NCI-H146 treated with DMSO at 0.1 percent for 48 hours (cell line): ENCODE data around the gene RBFOX1.
"Not testable (repeated sequence)": the region's sequence is repeated elsewhere in the genome, so short reads cannot be mapped to it uniquely, and the experiment has no call there.

Experiments used
- DNase-seq: peaks from one replicate; lab custom pipeline; 2025; ENCODE audit not compliant: unreplicated experiment; lab: John Stamatoyannopoulos, UW

Gene RBFOX1

GRCh38 chr16:7456211-7456610 lies 123.6 kb downstream of the RBFOX1 start:
- peak; percentile 33 for DNase-seq

- DNase-seq = no peak
Measured at GRCh38 chr16:7458144-7458543, 125.5 kb downstream of the RBFOX1 start.

GRCh38 chr16:7470344-7470743 lies 137.7 kb downstream of the RBFOX1 start:
- no peak for DNase-seq

- no peak for DNase-seq
Measured at GRCh38 chr16:7471268-7471667, 138.6 kb downstream of the RBFOX1 start.

GRCh38 chr16:7482032-7482431 lies 149.4 kb downstream of the RBFOX1 start:
- no peak for DNase-seq

- DNase-seq = no peak
Measured at GRCh38 chr16:7482596-7483290, 150.1 kb downstream of the RBFOX1 start.

- no peak for DNase-seq
Measured at GRCh38 chr16:7487574-7488323, 155.1 kb downstream of the RBFOX1 start.

- no peak for DNase-seq
Measured at GRCh38 chr16:7492122-7492521, 159.5 kb downstream of the RBFOX1 start.

GRCh38 chr16:7493133-7493532 lies 160.5 kb downstream of the RBFOX1 start:
- no peak for DNase-seq

- DNase-seq = no peak
Measured at GRCh38 chr16:7497691-7498090, 165.0 kb downstream of the RBFOX1 start.

GRCh38 chr16:7501868-7502267 lies 169.2 kb downstream of the RBFOX1 start:
- no peak for DNase-seq

- not testable (repeated sequence) for DNase-seq
Measured at GRCh38 chr16:7502591-7503157, 170.0 kb downstream of the RBFOX1 start.

GRCh38 chr16:7503666-7504065 lies 171.0 kb downstream of the RBFOX1 start:
- DNase-seq = no peak

GRCh38 chr16:7504844-7505243 lies 172.2 kb downstream of the RBFOX1 start:
- DNase-seq = no peak

- no peak for DNase-seq
Measured at GRCh38 chr16:7505495-7505894, 172.8 kb downstream of the RBFOX1 start.

GRCh38 chr16:7506363-7506762 lies 173.7 kb downstream of the RBFOX1 start:
- DNase-seq = no peak

- DNase-seq = no peak
Measured at GRCh38 chr16:7508656-7509055, 176.0 kb downstream of the RBFOX1 start.

GRCh38 chr16:7509963-7510601 lies 177.4 kb downstream of the RBFOX1 start:
- no peak for DNase-seq

- no peak for DNase-seq
Measured at GRCh38 chr16:7511549-7512260, 179.1 kb downstream of the RBFOX1 start.

- no peak for DNase-seq
Measured at GRCh38 chr16:7512503-7512902, 179.9 kb downstream of the RBFOX1 start.

- no peak for DNase-seq
Measured at GRCh38 chr16:7513429-7513828, 180.8 kb downstream of the RBFOX1 start.
